ENCODE data around the gene COL5A2. TPM values are rescaled to one million over a fixed set of nuclear protein-coding genes. Genes with fewer than 3 reads are reported as not detected.

Gene COL5A2
- total and polyA plus RNA-seq, 9 of the 15 experiments (the other 6 are each of a cell fraction or from before 2014, with no cell fraction given): 0.01 to 0.54 (median 0.19) TPM

GRCh38 chr2:189203177-189203799 lies 23.7 kb upstream of the COL5A2 start (continued):
- TF ChIP-seq, protein P1, sequence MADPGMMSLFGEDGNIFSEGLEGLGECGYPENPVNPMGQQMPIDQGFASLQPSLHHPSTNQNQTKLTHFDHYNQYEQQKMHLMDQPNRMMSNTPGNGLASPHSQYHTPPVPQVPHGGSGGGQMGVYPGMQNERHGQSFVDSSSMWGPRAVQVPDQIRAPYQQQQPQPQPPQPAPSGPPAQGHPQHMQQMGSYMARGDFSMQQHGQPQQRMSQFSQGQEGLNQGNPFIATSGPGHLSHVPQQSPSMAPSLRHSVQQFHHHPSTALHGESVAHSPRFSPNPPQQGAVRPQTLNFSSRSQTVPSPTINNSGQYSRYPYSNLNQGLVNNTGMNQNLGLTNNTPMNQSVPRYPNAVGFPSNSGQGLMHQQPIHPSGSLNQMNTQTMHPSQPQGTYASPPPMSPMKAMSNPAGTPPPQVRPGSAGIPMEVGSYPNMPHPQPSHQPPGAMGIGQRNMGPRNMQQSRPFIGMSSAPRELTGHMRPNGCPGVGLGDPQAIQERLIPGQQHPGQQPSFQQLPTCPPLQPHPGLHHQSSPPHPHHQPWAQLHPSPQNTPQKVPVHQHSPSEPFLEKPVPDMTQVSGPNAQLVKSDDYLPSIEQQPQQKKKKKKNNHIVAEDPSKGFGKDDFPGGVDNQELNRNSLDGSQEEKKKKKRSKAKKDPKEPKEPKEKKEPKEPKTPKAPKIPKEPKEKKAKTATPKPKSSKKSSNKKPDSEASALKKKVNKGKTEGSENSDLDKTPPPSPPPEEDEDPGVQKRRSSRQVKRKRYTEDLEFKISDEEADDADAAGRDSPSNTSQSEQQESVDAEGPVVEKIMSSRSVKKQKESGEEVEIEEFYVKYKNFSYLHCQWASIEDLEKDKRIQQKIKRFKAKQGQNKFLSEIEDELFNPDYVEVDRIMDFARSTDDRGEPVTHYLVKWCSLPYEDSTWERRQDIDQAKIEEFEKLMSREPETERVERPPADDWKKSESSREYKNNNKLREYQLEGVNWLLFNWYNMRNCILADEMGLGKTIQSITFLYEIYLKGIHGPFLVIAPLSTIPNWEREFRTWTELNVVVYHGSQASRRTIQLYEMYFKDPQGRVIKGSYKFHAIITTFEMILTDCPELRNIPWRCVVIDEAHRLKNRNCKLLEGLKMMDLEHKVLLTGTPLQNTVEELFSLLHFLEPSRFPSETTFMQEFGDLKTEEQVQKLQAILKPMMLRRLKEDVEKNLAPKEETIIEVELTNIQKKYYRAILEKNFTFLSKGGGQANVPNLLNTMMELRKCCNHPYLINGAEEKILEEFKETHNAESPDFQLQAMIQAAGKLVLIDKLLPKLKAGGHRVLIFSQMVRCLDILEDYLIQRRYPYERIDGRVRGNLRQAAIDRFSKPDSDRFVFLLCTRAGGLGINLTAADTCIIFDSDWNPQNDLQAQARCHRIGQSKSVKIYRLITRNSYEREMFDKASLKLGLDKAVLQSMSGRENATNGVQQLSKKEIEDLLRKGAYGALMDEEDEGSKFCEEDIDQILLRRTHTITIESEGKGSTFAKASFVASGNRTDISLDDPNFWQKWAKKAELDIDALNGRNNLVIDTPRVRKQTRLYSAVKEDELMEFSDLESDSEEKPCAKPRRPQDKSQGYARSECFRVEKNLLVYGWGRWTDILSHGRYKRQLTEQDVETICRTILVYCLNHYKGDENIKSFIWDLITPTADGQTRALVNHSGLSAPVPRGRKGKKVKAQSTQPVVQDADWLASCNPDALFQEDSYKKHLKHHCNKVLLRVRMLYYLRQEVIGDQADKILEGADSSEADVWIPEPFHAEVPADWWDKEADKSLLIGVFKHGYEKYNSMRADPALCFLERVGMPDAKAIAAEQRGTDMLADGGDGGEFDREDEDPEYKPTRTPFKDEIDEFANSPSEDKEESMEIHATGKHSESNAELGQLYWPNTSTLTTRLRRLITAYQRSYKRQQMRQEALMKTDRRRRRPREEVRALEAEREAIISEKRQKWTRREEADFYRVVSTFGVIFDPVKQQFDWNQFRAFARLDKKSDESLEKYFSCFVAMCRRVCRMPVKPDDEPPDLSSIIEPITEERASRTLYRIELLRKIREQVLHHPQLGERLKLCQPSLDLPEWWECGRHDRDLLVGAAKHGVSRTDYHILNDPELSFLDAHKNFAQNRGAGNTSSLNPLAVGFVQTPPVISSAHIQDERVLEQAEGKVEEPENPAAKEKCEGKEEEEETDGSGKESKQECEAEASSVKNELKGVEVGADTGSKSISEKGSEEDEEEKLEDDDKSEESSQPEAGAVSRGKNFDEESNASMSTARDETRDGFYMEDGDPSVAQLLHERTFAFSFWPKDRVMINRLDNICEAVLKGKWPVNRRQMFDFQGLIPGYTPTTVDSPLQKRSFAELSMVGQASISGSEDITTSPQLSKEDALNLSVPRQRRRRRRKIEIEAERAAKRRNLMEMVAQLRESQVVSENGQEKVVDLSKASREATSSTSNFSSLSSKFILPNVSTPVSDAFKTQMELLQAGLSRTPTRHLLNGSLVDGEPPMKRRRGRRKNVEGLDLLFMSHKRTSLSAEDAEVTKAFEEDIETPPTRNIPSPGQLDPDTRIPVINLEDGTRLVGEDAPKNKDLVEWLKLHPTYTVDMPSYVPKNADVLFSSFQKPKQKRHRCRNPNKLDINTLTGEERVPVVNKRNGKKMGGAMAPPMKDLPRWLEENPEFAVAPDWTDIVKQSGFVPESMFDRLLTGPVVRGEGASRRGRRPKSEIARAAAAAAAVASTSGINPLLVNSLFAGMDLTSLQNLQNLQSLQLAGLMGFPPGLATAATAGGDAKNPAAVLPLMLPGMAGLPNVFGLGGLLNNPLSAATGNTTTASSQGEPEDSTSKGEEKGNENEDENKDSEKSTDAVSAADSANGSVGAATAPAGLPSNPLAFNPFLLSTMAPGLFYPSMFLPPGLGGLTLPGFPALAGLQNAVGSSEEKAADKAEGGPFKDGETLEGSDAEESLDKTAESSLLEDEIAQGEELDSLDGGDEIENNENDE (IDR thresholded peaks at IDR 0.05; ENCODE audit: low read depth, low read length): no peak
- TF ChIP-seq THAP7 (CRISPR knock-in tag; IDR thresholded peaks at IDR 0.05): no peak
- TF ChIP-seq TBL1XR1 (IDR thresholded peaks at IDR 0.05; ENCODE audit: low read length in 2 of 2): no peak
- TF ChIP-seq CHCHD3 (CRISPR knock-in tag; IDR thresholded peaks at IDR 0.05): no peak
